HL-60/S4 (cell line): ENCODE measurements around the gene LIPA.

ENCODE experiments used
- in situ Hi-C: fragments of 300-500 bp; cut with MboI; formaldehyde crosslinking; loops from 2 replicates; pipeline ENCODE4 v1.14.3; 2022; ENCODE audit warnings: low sequenced_read_pairs

The LIPA gene

GRCh38 chr10:89213191-89213808 is 38.3 kb downstream of the LIPA start:
- in situ Hi-C loops = loop anchor here (25.0 kb wide), 1 partner anchor 276 kb away; no protein-coding TSS in a partner anchor

GRCh38 chr10:89210794-89211425 is 40.7 kb downstream of the LIPA start:
- in situ Hi-C loops = loop anchor here (25.0 kb wide), 1 partner anchor 274 kb away; no protein-coding TSS in a partner anchor

GRCh38 chr10:89209718-89210117 is 41.9 kb downstream of the LIPA start:
- in situ Hi-C loops = loop anchor here (25.0 kb wide), 1 partner anchor 272 kb away; no protein-coding TSS in a partner anchor

GRCh38 chr10:89207801-89208551 is 43.6 kb downstream of the LIPA start:
- in situ Hi-C loops = loop anchor here (25.0 kb wide), 1 partner anchor 271 kb away; no protein-coding TSS in a partner anchor

- in situ Hi-C loops = loop anchor here (25.0 kb wide), 1 partner anchor 270 kb away; no protein-coding TSS in a partner anchor
These were observed 44.3 kb downstream of the LIPA start, which contains the start of gene CH25H for GRCh38 chr10:89207181-89207800. CH25H (minus strand) TSS chr10:89207317; CDS start chr10:89207292, 25 bp downstream.

- in situ Hi-C loops = loop anchor here (25.0 kb wide), 1 partner anchor 269 kb away; no protein-coding TSS in a partner anchor
These were observed 45.0 kb downstream of the LIPA start for GRCh38 chr10:89206402-89207180.

GRCh38 chr10:89204621-89205185 is 46.9 kb downstream of the LIPA start:
- in situ Hi-C loops = loop anchor here (25.0 kb wide), 1 partner anchor 267 kb away; no protein-coding TSS in a partner anchor

- in situ Hi-C loops = loop anchor here (25.0 kb wide), 1 partner anchor 266 kb away; no protein-coding TSS in a partner anchor
These were observed 48.3 kb downstream of the LIPA start for GRCh38 chr10:89203237-89203636.

- in situ Hi-C loops = loop anchor here (25.0 kb wide), 1 partner anchor 265 kb away; no protein-coding TSS in a partner anchor
These were observed 49.5 kb downstream of the LIPA start for GRCh38 chr10:89202033-89202425.

GRCh38 chr10:89201345-89202032 is 50.1 kb downstream of the LIPA start:
- in situ Hi-C loops = loop anchor here (25.0 kb wide), 1 partner anchor 264 kb away; no protein-coding TSS in a partner anchor

GRCh38 chr10:89197473-89197872 is 54.1 kb downstream of the LIPA start:
- in situ Hi-C loops = loop anchor here (10.0 kb wide), 1 partner anchor 163 kb away; no protein-coding TSS in a partner anchor

GRCh38 chr10:89191301-89191700 is 60.3 kb downstream of the LIPA start:
- in situ Hi-C loops = loop anchor here (10.0 kb wide), 1 partner anchor 156 kb away; no protein-coding TSS in a partner anchor

GRCh38 chr10:89189211-89189734 is 62.3 kb downstream of the LIPA start:
- in situ Hi-C loops = no loop called here

- in situ Hi-C loops = no loop called here
These were observed 65.9 kb downstream of the LIPA start for GRCh38 chr10:89185658-89186057.

- in situ Hi-C loops = no loop called here
These were observed 66.9 kb downstream of the LIPA start for GRCh38 chr10:89184638-89185037.

- in situ Hi-C loops = no loop called here
These were observed 68.0 kb downstream of the LIPA start for GRCh38 chr10:89183571-89183970.

GRCh38 chr10:89182894-89183293 is 68.7 kb downstream of the LIPA start:
- in situ Hi-C loops = no loop called here

GRCh38 chr10:89175816-89176215 is 75.8 kb downstream of the LIPA start:
- in situ Hi-C loops = no loop called here

GRCh38 chr10:89173075-89173474 is 78.5 kb downstream of the LIPA start:
- in situ Hi-C loops = no loop called here
